Measurements from ENCODE around the gene PSTK.

The PSTK gene

DNA sequence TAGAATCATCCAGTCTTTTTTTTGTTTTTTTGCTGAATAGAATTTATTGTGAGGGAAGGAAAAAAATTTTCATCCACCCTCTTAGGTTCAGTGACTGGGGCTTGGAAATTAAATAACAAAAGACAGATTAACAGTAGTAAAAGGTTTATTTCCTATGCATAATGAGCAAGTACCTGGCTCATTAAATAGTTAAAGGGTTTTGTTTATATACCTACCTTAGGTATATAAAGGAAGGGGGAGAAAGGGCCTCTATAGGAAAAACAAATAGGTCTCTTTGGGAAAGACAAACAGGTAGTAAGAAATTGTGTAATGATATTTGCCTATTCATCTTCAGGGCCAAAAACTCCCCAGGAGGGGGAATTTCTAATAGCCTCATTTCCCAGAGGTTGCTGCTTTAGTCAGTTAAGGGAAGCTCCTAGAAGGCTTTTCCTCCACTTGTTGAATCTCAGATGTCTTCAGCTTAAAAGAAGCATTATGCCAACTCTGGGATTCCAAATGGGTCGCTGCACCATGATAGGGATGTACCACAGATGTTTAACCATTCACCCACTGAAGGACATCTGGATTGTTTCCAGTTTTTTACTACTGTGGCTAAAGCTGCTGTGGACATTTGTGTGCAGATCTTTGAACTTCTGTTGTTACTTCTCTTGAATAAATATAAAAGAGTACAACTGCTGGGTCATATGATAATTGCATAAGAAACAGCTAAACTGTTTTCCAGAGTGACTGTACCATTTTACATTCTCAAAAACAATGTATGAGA is 39.9 kb downstream of the PSTK start:
- DNase-seq, result no peak

DNA sequence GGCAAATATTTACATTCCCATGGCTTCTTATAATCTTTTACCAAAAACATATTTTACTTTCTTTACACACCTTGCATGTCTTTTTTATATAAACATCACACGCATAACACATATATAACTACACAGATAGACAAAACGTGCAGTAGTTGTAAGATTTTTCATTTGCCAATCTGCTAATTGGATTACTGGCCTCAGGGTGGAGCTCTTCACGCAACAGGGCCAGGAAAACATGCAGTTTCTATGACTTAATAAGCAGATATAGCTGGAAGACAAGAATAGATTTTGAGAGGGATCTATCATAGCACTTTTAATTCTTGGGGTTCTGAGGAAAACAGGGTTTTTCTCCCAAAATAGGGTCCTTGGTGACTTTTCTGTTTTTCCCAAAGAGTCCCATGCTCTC is 41.3 kb downstream of the PSTK start:
- DNase-seq, result peak in 1 of 5 experiments; percentile 10

DNA sequence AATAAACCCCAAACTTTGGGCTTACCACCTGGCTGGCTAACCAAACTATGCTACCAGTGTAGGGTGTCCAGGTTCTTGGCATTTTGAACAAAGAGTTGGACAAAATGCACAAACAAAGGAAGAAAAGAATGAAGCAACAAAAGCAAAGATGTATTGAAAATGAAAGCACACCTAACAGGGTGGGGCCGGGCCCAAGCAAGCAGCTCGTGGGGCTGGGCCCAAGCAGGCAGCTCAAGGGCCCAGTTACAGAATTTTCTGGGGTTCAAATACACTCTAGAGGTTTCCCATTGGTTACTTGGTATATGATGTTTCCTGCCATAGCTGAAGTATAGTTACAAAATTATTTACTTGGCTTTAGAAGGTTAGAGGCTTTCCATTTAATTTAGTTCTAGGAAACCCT is 44.3 kb downstream of the PSTK start:
- DNase-seq, result no peak

DNA sequence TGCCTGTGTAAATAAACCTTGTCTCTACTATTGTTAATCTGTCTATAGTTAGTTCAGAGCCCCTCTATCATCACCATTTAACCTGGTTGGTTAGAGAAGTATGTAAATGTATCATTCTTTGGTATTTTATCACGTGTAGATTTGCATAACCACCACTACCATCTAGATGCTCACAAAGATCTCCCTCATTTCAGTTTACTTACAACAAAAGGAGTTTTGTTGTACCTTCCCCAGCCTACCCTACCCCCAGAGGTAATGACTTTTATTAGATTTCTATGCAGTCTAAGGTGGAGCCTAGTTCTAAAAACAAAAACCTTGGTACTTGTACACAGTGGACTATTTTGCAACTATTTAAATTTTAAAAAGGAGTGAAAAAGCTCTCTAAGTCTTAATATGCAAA is 46.1 kb downstream of the PSTK start:
- no peak for DNase-seq

DNA sequence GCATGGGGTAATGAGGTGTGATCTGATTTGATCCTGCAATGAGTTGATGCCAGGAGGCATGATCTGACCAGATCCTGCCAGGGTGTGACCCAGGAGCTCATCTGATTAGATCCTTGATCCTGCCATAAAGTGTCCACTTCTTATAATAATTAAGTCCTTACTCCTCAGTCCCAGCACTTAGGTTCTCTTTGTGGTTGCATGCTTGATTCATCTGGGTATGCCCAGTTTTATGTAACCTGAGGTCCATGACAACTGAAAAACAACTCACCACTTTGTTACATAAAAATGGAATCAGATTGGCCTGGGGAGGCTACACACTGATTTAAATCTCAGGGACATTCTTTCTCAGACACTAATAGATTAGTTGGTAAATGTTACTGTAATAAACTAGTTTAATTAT is 47.7 kb downstream of the PSTK start:
- DNase-seq, result no peak

DNA sequence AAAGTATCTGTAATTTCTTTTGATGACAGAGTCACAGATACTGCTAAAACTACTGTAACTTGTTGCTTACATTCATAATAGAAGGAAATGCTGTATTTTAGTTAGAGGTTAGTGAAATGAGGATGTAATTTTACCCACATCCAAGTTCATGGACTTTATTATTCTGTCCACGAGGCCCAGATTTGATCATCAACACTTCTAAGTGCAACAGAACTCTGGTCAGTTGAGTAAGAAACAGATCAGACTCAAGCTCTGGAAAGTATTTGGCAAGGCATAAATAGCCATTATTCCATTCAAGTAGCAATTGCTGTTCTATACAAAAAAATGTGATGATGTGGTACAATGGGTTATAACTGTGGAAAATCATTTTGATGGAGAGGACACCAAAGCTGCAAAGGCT is 50.9 kb downstream of the PSTK start:
- no peak for DNase-seq

DNA sequence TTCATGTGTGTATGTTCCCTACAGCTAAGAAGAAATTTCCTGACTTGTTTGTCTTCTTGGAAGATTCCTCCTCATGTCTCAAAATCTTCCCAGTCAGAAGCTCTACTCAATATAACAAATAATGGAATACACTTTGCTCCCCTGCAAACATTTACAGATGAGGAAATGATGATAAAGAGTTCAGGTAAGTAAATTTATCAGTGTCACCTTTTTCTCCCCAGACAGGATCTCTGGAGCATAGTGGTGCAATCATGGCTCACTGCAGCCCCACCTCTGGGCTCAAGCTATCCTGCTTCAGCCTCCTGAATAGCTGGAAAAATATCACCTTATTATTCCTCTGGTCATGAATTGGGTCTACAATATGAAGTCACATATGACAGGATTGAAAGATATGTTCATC is 54.1 kb downstream of the PSTK start:
- DNase-seq, result no peak

DNA sequence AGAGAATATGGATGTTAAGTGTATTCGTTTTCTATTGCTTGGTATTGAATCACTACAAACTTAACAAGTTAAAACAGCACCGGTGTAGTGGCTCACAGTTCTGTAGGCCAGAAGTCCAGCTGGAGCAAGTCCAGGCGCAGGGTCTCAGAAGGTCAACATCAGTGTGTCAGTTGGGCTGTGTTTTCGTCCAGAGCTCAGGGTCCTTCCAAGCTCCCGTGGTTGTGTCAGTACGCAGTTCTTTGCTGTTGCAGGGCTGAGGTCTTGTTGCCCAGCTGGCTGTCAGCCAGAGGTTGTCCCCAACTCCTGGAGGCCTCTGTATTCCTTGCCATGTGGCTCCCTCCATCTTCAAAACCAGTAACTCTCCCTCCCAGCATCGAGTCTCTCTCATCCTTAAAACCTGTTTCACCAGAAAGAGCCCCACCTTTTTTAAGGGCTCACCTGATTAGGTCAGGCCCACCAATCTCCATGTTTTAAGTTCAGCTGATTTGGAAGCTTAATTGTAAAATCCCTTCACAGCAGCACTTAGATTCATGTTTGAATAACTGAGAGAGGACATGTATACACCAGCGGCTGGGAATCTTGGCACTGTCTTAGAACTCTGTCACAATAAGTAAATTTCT is 55.4 kb downstream of the PSTK start:
- DNase-seq, result no peak

DNA sequence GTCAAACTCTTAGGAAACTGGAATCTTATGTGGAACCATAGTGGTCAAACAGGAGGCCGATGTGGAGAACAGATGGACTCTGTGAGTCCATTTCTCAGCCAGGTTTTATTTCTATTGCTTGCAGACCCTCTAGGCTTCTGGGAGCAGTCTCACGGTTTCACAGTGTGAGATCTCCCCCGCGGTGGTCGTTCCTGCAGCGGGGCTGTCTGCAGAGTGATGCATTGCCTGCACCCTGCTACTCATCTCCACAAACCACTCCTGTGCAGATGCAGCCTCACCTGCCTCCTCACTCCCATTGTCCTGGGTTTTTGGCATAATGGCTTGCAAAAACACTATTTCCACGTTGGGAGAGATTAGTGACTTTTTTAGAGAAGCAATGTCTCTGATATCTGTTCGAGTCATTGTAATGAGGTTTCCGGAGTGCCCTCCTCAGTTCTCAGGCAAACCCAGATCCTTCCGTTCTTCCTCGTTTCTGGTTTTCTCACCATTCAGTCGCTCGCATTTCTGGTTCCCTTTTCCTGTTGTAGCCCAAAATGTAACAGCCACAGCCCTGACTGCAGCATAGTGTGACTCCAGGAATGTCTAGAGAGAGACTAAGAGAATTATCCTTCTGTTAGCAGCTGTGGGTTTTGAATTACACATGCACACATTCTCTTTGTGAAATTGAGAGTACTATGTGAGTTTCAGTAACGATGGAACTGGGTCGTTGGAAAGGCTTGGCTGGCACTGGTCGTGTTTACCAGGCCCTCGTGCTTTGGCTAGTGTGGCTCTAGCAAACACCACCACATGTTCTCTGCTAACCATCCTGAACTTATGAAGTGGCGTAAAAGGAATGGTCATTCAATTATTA is 58.8 kb downstream of the PSTK start:
- DNase-seq, result no peak

DNA sequence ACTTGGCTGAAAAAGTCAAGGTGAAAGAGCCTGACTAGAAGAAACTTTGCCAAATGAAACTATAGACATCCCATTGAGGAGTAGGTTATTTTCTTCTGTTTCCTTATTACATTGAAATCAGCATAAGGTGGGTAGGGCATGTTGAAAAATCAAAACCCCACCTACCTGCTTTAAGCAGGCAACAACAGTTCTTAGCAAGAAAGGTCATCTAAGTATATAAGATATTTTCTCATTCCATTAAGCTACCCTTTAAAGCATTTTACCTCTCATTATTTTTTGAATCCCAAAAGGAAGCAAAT is 59.4 kb downstream of the PSTK start:
- no peak for DNase-seq

Measured in T-helper 2 cell (primary cell).